ENCODE measurements around the gene NCAM2.

Gene NCAM2

DNA sequence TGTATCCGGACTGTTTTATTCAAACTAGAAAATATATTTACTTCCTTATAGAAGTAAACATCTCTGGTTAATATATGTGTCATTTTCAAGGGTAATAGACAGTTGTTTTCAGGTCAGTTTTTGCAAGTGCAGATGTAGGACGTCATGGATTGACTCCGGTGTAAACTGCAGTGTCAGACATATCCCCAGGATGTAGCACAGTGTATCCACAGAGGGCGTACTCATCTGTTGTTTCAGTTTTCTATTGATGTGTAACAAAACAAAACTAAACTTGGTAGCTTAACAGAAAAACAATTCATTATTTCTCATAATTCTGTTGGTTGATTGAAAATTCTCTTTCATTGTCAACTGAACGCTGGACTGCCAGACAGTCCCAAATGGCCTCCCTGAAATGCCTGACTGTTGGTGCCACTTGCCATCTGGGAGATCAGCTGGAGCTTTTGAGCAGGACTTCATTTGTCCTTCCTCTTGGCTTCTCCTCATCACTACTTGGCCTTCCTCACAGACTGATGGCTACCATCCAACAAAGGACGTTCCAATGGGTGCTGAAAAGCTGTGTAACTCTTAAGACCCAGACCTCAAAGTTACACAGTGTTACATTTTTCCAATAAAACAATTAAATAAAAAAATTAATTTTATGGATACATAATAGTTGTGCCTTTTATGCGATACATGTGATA lies 181.6 kb downstream of the NCAM2 start:
- DNase-seq, result no peak

DNA sequence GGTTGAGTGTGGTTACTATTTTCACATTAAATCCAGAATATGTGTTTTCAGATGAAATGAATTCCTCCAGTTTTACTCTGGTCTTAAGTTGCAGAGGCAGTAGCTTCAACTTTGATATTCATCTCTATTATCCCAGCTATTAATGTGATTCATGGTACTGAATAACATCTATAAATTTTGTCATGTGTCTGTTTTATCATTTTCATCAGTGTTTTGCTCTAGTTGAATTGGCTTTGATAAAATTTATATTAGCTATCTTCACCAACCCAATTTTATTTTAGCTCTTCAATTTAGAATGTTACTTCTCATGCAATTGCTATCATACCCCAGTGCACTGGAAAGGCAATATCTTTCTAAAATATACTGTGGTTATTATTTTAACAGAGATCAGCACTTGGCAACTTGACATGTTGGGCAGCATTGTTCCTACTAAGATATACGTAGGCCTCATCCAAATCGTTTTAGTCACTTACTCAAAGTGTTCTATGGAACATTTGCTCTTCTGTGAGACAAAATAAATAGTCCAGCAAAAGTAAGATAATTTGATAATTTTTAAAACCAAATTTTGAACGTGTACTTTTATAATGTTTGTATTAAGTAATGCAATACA lies 184.3 kb downstream of the NCAM2 start:
- DNase-seq, result no peak

DNA sequence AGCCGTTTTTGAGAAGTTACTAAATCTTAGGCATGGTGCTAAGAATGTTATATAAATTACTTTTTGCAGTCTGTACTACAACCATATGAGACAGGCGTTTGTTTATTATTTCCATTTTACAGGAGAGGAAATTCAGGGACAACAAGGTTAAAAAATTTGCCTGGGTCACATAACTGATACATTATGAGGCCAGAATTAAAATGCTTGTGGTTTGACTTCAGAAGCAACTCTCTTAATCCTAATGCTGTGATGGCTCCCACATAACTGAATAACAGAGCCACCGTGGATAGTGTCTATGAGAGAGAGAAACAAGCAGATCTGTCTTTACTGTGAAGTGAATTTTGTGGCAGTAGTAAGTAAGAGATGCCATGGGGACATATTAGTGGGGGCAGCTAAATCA lies 184.9 kb downstream of the NCAM2 start:
- DNase-seq, result no peak

DNA sequence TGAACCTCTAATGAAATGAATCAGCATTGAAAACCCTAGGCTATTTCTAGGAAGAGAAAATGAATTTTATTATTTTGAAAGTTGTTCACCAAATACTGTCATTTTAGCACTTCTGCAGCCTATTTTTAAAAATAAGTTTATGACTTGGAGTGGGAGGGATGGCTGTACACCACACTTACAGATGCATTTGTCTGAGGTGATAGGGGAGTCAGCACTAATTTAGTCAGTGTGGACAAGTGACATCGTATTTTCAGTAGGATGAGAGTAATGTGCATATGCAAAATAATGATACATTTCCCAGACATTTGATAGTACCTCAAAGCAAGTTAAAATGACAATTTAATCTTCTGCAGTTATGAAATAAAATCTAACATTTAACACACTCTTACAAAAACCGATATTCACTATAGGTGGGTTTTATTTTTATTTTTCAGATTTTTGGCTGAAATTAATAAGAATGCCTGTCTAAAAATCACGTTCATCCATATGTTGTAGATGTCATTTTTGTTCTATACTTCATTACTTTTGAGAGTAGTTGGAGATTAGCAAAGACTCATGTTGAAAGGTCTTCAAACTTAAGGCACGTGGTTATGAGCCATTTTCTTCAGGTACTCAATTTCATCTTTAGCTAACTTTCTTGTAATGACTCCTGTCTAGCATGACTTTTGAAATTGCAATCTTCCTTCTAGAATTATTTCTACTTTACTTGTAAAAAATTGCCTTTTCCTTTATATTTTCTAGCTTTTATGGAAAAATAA lies 186.7 kb downstream of the NCAM2 start:
- DNase-seq, result no peak

DNA sequence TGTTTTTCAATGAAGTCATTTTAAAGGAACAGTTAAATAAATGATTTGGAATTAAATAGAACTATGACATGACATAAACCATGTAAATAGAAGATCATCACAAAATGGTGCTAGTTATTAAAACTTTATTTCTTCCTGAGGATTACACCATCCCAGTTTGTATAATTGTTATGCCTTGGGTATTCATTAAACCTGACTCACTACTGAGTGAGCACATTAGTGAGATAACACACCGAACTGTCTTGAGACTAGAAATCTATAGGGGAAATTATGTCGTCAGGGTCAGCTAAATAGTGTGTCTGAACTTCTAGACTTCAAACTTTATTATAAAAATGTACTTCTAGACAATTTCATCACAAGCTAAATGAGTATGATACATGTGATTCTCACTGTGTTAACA lies 189.4 kb downstream of the NCAM2 start:
- no peak for DNase-seq

DNA sequence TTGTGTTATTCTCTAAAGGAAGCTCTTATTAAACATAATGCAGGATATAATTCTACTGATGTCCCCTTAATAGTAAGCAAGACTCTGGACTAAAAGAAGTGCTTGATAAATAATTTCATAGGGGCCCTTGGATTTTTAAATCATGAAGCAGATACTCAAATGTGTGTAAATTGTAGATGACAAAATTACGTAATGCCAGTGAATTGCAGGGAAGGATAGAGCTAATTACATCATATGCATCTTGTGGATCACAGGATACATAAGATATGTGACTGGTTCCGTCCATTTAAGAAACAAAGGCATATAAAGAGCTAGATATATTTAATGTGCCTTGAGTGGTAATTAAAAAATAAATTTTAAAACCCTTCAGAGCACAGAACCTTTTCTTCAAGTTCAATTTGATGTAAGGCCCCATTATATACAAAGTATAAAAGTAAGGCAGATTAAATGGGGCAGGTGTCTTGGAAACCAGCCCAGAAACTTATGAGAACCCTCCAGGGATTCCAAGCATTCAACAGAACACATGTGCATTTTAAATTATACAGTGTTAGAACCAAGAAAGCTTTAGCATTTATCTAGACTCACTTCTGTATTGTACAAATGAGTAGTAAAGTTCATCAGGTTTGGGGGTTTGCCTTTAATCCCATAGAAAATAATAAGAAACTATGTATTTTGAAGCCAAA lies 190.4 kb downstream of the NCAM2 start:
- DNase-seq, result no peak

DNA sequence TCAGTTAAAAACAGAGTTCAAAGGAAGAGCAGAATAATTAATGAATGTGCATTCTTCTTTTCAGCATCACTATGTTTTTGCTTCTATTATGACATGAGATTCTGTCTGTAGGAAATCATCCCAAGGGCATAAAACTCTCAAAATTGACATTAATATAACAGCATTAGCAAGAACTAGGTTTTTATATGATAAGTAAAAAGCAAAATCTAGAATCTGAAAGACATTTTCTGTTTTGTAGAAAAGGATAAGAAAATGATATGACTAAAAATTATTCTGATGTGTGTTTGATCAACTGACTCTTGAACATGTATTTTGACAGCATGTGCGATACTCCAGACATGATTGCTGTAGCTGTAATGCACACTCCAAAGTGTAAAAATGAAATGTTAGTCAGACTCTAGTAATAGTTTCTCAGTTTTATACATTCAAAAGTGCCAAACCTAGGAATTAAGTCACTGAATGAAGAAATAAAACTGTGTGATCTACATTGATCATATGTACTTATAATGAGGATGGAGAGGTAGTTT lies 197.3 kb downstream of the NCAM2 start:
- no peak for DNase-seq

DNA sequence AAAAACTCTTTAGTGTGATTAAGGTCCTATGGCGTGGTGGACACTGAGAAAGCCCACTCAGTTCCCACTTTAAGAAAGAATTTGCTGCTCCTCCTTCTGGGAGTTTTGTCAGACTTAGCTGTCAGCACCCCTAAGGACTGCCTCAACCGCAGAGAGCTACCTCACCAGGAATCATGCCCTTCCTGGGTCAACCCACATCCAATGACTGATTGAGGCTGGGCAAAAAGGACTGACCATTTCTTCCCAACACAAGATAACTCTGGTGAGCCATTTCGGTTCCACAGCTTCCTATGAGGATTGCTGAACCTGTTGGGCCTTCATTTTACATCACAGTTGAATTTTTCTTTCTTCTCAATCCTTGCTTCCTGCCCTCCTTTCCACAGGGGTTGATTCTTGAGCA lies 197.9 kb downstream of the NCAM2 start:
- DNase-seq, result no peak

DNA sequence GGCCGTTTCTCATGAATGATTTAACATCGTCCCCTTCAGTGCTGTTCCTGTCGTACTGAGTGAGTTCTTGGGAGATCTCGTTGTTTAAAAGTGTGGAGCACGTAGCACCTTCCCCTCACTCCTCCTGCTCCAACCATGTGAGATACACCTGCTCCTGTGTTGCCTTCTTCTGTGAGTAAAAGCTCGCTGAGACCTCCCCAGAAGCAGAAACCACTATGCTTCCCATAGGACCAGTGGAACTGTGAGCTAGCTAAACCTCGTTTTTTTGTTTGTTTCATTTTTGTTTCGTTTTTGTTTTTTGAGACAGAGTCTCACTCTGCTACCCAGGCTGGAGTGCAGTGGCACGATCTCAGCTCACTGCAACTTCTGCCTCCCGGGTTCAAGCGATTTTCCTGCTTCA lies 198.6 kb downstream of the NCAM2 start:
- DNase-seq, result no peak

DNA sequence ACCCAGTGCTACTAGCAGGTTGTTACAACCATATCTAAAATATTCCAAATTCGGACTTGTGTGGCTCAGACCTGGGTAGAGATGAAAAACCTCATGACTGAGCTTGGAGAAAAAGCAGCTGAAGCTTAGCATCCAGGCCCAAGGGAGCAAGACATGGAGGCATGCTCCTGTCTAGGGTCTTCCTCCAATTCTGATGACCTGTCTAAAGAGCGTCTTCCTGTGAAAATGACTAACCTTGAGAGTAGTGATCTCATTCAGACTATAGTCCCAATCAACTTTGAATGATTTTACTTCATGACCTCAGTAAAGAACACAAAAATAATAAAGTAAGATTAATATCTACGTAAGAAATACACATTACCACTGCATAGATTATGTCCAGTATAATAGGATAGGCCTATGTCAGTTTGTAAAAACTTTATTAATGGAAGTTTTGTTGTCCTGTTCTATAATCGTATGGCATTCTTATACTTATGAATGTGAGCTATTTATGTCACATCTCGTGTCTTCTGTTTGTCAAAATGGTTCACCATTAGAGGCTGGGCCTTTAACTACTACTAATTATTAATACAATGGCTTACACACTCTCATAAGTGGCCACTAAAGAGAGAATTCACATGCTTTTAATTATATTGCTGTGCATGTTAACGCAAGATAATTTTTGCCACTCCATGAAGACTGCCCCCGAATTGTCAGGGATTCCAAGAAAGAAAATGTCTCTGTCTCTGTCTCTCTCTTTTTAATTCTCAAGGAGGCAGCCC lies 201.3 kb downstream of the NCAM2 start:
- DNase-seq, result no peak

DNA sequence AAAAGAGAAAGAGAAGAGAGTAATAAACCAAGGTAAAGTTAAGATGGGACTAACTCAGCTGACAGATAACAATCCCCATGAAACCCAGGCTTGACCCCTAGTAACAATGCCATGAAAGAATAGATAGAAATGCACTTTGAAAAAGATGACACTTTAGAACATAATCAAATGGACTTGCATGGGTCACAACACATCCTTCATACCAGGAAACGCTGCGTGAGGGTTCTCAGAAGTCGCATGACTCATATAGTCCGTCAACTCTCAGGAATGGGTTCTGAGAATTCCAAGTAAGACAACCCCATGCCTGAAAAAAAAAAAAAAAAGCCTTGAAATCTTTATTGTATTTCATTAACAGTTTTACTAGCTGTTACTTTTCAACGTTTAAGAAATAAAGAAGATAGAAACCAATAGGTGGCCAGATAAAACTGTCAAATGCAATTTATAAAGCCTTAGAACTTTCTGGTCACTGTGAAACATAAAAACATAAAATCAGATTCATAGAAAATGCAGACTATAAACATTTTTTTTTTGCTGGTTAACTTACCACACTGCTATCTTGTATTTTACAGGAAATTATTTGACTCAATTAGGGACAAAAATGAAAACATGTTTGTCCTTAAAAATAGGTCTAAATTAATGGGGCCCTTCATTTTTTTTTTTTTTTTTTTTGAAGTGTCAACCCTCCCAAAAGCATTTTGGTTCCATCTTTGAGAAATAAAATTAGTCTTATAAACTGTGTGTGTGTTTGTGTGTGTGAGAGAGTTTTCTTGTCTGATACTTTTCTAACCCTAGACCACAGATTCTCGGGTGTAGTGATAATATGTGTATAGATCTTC lies 202.1 kb downstream of the NCAM2 start:
- DNase-seq, result no peak

DNA sequence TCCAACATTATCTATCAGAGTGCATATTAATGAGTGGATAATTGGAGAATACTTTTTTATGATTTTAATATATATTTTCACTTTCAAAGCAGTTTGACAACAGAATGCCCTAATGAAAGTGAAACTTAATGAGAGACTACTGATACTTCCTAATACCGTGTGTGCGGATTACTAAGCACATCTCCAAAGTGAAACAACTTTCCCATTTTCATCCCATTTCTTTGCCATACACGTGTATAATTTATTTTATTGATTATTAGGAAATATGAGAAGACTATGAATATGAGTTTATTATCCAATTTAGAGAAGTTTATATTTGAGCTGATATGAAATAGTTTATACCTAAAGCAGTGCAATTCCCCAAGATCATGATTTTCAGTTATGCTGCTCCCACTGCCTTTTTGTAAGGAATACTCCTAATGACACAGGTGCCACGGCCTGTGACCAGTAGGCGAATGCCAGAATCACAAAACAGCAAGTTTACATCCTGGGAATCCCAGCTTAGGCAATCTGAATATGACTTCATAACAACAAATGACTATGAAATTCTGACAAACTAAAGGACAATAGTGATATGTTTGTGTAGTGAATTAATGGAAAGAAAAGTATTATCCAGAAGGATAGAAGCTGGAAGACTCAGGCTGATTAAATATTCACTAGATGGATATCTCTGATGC lies 202.9 kb downstream of the NCAM2 start:
- DNase-seq, result no peak

DNA sequence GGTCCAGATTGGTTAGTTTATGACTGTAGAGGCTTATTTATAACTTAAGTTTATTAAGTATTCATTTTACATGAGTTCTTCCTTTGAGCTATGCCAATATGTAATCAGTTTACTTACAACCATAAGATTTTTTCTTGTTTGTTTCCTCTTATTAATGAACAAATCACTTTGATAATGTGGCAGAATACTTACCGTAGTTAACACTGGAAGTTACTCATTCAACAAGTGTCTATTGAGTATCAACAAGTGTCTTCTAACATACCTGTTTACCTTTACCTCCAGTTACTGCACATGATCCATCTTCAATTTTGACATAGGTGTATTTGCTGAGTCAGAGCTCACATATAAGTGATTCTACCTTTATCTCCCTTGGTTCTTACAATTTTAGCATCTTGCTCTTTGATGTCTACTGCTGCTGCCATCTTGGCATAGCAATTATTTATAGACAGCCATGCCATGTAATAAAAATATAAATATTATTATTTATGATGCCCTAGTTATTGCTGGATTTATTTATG lies 205.7 kb downstream of the NCAM2 start:
- no peak for DNase-seq

DNA sequence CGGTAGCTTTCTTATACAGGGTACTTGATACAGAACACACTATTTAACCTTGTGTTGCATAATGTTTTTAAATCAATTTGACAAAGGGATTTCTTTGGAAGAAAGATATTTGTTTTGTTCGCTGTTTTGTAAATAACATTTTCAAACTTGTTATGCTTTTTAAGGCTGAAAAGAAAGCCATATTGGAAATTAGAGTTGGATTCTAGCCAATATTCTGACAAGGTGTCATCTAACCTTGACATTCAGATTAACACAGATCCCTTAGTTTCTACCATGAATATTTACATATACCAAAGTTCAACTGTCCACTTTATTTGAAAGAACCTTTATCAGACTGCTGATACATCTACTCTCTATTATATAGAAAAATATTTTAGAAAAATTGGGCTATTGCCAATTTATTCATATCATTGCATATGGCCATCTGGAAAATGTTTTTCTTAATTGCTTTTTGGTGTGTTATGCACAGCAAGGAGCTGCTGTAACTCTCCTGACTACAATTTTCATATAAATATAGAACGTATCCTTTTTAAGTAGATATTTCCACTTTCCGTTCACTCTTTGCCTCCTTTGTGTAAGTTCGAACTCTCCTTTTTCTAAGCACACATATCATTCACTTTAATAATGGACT lies 206.3 kb downstream of the NCAM2 start:
- DNase-seq, result no peak

DNA sequence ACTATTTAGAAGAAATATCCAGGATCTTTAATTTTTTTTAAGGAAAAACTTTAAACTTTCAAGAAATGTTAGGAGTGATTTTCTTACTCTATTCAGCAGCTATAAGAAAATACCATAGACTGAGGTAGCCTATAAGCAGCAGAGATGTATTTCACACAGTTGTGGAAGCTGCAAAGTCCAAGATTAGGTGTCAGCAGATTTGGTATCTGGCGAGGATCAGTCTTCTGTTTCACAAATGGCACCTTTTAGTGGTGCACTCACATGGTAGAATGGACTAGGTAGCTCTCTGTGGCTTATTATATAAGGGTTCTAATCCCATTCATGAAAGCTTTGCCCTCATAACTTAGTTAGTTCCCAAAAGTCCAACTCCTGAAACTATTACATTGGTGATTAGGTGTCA lies 207.4 kb downstream of the NCAM2 start:
- DNase-seq, result no peak

DNA sequence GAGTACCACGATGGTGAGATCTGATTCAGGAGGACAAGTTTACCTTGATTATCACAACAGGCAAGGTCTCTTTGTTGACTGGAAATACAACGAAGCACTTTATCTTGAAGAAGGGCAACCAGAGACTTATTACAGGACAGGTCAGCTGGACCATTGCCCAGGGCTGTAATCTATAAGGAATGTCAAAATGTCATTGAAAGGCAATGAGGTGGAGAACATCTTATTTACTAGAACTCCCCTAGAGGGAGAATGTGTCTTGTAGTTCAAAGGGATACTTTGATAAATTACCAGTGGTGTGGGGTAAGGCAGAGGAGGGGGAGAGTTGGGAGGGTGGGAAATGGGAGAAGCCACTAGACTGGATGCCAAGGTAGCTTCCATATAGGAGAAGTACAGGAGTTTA lies 212.3 kb downstream of the NCAM2 start:
- no peak for DNase-seq

DNA sequence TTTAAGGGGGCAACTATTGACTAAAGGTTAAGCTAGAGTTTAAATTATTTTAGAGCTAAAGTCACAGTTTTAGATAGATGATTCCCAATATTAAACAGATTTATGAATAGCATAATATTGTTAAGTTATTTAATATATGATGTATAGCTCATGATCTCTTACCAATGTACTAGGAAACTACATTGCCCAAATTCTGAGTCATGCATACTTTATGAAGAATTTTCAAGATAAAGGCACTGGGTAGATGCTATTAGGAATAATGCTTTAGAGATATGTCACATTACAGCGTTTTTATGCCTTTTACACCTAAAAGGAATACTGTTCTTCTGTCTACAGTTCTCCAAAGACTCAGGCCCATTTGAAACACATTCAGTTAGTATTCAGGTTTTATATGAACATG lies 215.1 kb downstream of the NCAM2 start:
- DNase-seq, result no peak

DNA sequence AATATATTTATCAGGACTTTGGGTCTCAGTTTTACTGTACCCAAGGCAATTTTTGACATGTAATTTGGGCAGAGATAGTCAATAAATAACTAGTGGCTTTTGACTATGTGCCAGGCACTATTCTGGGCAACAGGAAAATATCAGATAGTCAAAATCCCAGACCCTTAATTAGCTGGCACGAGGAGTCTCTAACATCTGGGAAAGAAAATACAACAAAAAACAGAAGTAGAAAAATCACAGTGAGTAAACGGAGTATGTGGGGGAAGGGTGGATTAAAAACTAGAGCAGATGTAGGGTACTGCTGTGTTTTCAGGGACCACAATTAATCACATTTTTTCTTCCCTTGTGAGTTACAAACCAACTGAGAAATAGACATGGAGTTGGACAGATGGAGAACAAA lies 217.8 kb downstream of the NCAM2 start:
- DNase-seq, result no peak

DNA sequence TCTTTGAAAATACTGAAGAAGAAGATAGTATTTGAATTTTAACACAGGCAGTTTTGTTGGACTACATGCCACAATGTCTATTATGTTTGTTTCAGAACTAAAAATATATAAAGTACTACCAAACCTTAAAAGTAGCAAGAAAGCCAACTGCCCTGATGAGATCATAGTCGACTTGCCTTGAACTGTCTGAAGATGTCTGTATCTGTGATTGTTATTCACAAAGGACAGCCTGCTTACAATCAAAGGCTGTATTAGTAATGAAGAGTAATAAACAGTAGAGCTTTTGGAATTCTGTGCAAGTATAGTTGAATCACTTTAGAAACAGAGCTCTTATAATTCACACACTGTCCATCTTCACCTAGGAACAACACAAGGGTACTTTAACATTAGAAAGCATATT lies 228.3 kb downstream of the NCAM2 start:
- DNase-seq, result no peak

DNA sequence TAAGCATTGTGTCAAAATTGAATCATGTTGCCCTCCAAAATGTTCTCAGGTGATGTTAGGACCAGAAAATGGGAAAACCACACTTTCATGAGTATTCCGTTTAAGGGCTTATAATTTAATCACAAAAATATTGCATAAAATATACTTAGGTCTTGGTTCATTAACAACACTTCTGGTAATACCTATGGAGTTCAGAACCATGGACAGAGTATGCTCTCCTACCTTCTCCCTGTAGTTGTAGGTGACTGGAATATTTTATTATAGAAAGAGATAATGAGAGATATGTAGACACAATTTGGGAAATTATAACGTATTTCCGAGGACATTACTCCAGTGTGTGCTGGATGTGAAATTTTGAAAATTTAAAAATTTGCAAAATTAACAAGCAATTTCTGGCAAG lies 232.5 kb downstream of the NCAM2 start:
- no peak for DNase-seq

DNA sequence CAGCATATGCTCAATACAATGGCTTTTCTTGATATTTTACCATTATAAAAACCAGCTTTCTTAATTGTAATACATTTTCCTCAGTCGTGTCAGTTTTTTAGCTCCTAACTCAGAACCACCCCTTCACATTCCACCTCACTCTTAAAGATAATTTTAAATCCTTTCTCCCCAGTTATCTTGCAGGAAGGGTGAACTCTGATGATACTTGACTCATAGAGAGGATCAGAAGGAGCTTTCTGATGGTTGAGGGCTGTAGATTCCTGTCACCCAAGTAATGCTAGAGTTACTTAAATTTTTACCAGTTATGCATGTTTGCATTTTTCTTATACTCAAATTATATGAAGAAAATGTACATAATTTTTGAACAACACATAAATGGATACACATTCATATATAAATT lies 233.7 kb downstream of the NCAM2 start:
- no peak for DNase-seq
